Common myeloid progenitor, CD34-positive (primary cell): ENCODE measurements around the gene EIF4ENIF1.

ENCODE experiments used
- CTCF ChIA-PET: fragments of 350-600 bp; sonication (Branson Sonifier 250); formaldehyde crosslinking; loops from one replicate; lab custom pipeline; 2021; ENCODE audit warnings: antibody characterized with exemption; lab: Charles Lee
- POLR2A ChIA-PET: fragments of 350-600 bp; sonication (Branson Sonifier 250); formaldehyde crosslinking; loops from one replicate; lab custom pipeline; 2021; ENCODE audit warnings: antibody characterized with exemption; lab: Charles Lee
- DNase-seq, 3 donors: peaks; one replicate each; pipeline versions ENCODE4 v3.0.0 to v3.0.0-alpha.2; 2013
- H3K27ac ChIP-seq, 2 experiments: 1 replicate in 1 of 2; 2 replicates in 1 of 2; pipeline ENCODE4 v1.7.0; 2013; ENCODE audit warnings: inconsistent platforms in 2 of 2, low read length in 2 of 2, mild to moderate bottlenecking in 2 of 2, low read depth in 1 of 2, moderate library complexity in 1 of 2; ENCODE audit not compliant: severe bottlenecking in 2 of 2, insufficient read depth in 1 of 2, poor library complexity in 1 of 2
- H3K27me3 ChIP-seq, 5 experiments: replicated peaks in 2 of 5; 1 replicate in 3 of 5; 2 replicates in 2 of 5; pipeline versions ENCODE4 v1.6.1 to v1.7.0; 2013; ENCODE audit warnings: low read length in 4 of 5, mild to moderate bottlenecking in 2 of 5, moderate library complexity in 2 of 5, inconsistent platforms in 1 of 5; ENCODE audit not compliant: insufficient read depth in 5 of 5, control insufficient read depth in 4 of 5
- H3K36me3 ChIP-seq, 4 experiments: 1 replicate in 2 of 4; 2 replicates in 2 of 4; pipeline versions ENCODE4 v1.6.1 to v1.7.0; 2013; ENCODE audit warnings: low read length in 3 of 4, control low read depth in 1 of 4, mild to moderate bottlenecking in 1 of 4; ENCODE audit not compliant: control insufficient read depth in 4 of 4, insufficient read depth in 4 of 4
- H3K4me1 ChIP-seq, 4 experiments: 1 replicate in 3 of 4; 2 replicates in 1 of 4; pipeline versions ENCODE4 v1.6.1 to v1.7.1; 2013; ENCODE audit warnings: low read length in 3 of 4, mild to moderate bottlenecking in 3 of 4, control low read depth in 1 of 4, inconsistent platforms in 1 of 4, moderate library complexity in 1 of 4; ENCODE audit not compliant: control insufficient read depth in 4 of 4, insufficient read depth in 4 of 4; ENCODE audit errors: control extremely low read depth in 1 of 4
- H3K4me3 ChIP-seq, 7 experiments: 1 replicate in 4 of 7; 2 replicates in 3 of 7; pipeline versions ENCODE4 v1.5.1 to v1.7.0; 2013; ENCODE audit warnings: mild to moderate bottlenecking in 7 of 7, low read length in 6 of 7, moderate library complexity in 6 of 7, inconsistent platforms in 2 of 7, low read depth in 2 of 7, control low read depth in 1 of 7; ENCODE audit not compliant: insufficient read depth in 4 of 7, control insufficient read depth in 1 of 7; ENCODE audit errors: extremely low read depth in 1 of 7
- H3K9me3 ChIP-seq, 5 experiments: 1 replicate in 4 of 5; 2 replicates in 1 of 5; pipeline versions ENCODE4 v1.6.1 to v1.7.1; 2013; ENCODE audit warnings: low read length in 4 of 5, mild to moderate bottlenecking in 2 of 5, inconsistent platforms in 1 of 5, low read depth in 1 of 5, moderate library complexity in 1 of 5; ENCODE audit not compliant: control insufficient read depth in 4 of 5, insufficient read depth in 2 of 5; ENCODE audit errors: control extremely low read depth in 1 of 5
- WGBS: methylation state at CpG from one replicate; pipeline ENCODE4 v1.1.5; 2013; ENCODE audit not compliant: insufficient coverage; 5-methylcytosine and 5-hydroxymethylcytosine counted together

Gene EIF4ENIF1

DNA sequence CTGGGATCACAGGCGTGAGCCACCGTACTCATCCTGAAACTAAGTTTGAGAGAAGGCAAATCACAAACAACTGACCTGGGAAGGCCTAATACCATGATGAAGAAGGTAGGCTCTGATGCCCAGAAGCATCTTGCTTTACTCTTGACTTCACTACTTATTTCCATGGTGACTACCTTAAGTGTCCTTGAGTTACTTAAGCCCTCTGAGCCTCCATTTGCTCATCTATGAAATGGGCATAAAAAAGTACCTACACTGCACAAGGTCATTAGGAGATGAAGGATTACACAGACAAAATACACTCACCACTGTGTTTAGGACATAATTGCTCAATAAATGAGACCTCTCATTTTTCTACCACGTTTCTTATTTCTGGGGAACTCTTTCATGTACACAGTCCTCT is 27.9 kb downstream of the EIF4ENIF1 start:
- DNase-seq: no peak
- no peaks in the 10 kb centered on the region for H3K9me3 ChIP-seq
- WGBS: 100% methylated on average over 2 of the region's 3 CpGs
- H3K27me3 ChIP-seq: no peaks in the 10 kb centered on the region
- H3K4me3 ChIP-seq: no peak overlapping the region
- peaks cover 20 to 66% (median 48%) of the 10 kb centered on the region in 4 experiments for H3K36me3 ChIP-seq
- ChIA-PET CTCF (interaction anchor here (1.0 to 1.4 kb wide), 2 partner anchors 10 to 12 kb away, joined by 3 to 4 read pairs; no protein-coding TSS in a partner anchor), POLR2A (no interaction called here)
- no peak overlapping the region for H3K27ac ChIP-seq
- H3K4me1 ChIP-seq: no peaks in the 10 kb centered on the region

DNA sequence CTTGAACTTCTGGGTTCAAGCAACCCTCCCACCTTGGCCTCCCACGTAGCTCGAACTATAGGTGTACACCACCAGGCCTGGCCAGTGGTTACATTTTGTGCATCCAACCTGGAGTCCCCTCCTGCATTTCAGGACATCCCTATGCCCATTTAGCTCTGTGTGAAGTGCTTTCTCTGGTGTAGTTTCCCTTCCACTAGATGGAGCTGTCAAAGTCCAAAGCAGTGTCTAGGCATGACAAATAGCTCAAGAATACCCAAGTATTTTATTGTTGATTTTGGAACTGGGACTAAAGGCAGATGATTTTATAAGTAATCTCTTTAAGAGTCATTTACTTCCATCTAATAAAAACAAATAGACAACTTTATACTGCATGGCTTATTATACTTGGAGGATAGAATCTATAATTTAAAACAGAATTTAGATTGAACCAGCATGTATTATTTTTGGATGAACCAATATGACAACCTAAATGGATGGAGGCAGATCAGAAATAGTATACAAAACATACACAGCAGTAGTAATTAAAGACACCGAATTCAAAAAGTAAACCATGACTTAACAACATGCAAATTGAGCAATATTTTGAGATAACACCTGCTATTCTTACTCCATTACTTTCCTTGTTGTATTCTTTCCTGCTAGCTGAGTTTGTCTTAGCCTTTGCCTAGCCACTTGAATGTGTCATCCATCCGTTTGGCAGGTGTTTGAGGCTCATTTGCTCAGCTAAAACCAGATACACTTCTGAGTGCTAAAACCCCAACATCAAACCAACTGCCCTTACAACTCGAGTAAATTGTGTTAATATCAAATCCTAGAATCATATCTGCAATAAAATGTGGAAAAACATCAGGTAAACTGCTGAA is 37.7 kb downstream of the EIF4ENIF1 start:
- Histone ChIP-seq H3K4me1 (peaks cover 0 to 4% (median 1%) of the 10 kb centered on the region in 4 experiments), H3K27ac (no peak overlapping the region), H3K4me3 (no peak overlapping the region), H3K36me3 (peaks cover 26 to 71% (median 36%) of the 10 kb centered on the region in 4 experiments), H3K27me3 (no peaks in the 10 kb centered on the region), H3K9me3 (no peaks in the 10 kb centered on the region)
- 96% methylated on average over 4 of the region's 5 CpGs for WGBS
- ChIA-PET CTCF (interaction anchor here (0.6 to 2.1 kb wide), 12 partner anchors 9 to 406 kb away, joined by 3 to 13 read pairs (median 4); no protein-coding TSS in a partner anchor), POLR2A (no interaction called here)
- peak; percentile 46 to 70 (median 67) for DNase-seq

DNA sequence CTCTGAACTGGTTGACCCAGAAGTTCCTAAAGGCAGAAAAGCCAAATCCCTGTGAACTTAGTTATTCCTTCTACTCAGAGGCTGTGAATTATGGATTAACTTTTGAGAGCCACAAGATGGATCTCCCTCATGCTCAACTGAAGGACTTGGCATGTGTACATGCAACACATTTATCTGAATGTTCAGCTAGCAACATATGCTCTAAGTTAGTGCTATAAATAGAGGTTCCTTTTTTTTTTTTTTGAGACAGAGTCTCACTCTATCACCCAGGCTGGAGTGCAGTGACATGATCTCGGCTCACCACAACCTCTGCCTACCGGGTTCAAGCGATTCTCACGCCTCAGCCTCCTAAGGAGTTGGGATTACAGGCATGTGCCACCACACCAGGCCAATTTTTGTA is 40.1 kb downstream of the EIF4ENIF1 start:
- Histone ChIP-seq H3K4me3 (no peak overlapping the region), H3K36me3 (peaks cover 24 to 75% (median 44%) of the 10 kb centered on the region in 4 experiments), H3K27me3 (no peaks in the 10 kb centered on the region), H3K9me3 (no peaks in the 10 kb centered on the region), H3K27ac (peak overlapping the region in 1 of 2 experiments; percentile 63), H3K4me1 (peaks cover 0 to 4% (median 1%) of the 10 kb centered on the region in 4 experiments)
- CTCF ChIA-PET: interaction anchor here (1.1 to 1.8 kb wide), 2 partner anchors 10 to 11 kb away, joined by 3 to 4 read pairs; no protein-coding TSS in a partner anchor
- 18% methylated on average over 4 of the region's 4 CpGs for WGBS
- peak in 2 of 3 donors; percentile 6 to 31 for DNase-seq
- POLR2A ChIA-PET: no interaction called here

DNA sequence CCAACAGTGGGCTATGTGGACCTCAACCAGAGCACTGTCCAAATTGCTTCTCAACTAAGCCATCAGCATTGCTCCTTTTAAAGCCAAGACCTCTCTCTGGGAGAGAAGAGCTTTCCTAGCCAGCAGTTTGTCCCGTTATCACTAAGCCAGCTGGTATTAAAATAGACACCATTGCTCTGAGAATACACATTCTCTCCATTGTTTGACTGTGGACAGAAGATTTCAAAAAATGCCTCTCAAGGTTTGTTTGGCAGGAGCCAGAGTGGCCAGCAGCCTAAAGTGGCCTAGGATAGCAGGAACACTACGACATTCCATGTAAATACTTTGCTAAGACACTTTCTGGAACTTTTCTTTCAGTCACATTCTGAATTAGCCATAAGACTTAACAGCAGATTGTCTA is 41.3 kb downstream of the EIF4ENIF1 start:
- Histone ChIP-seq H3K4me1 (peaks cover 0 to 4% (median 1%) of the 10 kb centered on the region in 4 experiments), H3K36me3 (peaks cover 20 to 74% (median 41%) of the 10 kb centered on the region in 4 experiments), H3K9me3 (no peaks in the 10 kb centered on the region), H3K27ac (no peak overlapping the region), H3K4me3 (no peak overlapping the region), H3K27me3 (no peaks in the 10 kb centered on the region)
- DNase-seq: no peak
- CTCF ChIA-PET: interaction anchor here (1.3 to 1.8 kb wide), 3 partner anchors 8 to 12 kb away, joined by 3 to 5 read pairs (median 4); no protein-coding TSS in a partner anchor
- WGBS: 89% methylated on average over 2 of the region's 2 CpGs
- POLR2A ChIA-PET: interaction anchor here (0.9 kb wide), 1 partner anchor 43 kb away, joined by 3 read pairs; no protein-coding TSS in a partner anchor

DNA sequence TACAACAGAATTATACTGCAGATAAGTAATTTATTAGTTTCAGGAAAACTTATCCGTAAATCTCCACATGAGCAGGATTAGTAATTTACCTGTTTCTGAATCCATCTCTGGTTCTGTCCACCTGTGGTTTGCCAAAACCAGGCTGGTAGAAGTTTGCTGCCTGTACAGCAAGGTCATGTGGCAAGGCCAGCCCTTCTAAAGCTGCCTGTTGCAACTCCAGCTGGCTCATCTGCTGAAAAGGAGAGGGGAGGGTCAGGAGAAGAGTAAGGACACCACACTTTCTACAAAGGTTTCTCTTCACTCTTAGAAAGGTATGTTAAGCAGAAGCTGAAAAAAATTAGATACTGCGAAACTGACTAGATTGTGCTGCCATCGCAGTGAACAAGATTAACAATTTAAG is 42.3 kb downstream of the EIF4ENIF1 start:
- DNase-seq: no peak
- no peaks in the 10 kb centered on the region for H3K27me3 ChIP-seq
- H3K9me3 ChIP-seq: no peaks in the 10 kb centered on the region
- no CpG with 5 or more reads among the region's 3 CpGs for WGBS
- ChIA-PET CTCF (interaction anchor here (1.3 to 1.4 kb wide), 2 partner anchors 9 to 11 kb away, joined by 3 to 5 read pairs; no protein-coding TSS in a partner anchor), POLR2A (no interaction called here)
- H3K36me3 ChIP-seq: peaks cover 19 to 77% (median 46%) of the 10 kb centered on the region in 4 experiments
- peaks cover 0 to 4% (median 1%) of the 10 kb centered on the region in 4 experiments for H3K4me1 ChIP-seq
- no peak overlapping the region for H3K27ac ChIP-seq
- no peak overlapping the region for H3K4me3 ChIP-seq

DNA sequence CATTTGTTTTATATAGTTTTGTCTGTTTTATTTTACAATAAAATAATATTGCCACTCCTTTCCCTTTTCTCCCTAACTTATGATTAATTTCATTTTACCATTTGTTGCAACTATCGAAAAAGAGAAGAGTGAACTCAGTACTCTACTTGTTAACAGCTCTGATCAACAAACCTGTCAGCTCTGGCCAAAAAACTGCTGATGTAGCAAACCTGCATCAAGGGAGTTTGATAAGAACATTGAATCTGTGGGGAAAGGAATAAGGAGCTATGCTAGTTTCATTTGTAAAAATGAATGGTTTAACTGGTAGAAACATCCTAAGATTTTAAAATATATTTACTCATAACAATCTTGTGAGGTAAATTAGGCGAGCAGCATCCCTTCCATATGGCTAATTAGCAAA is 42.9 kb downstream of the EIF4ENIF1 start:
- H3K9me3 ChIP-seq: no peaks in the 10 kb centered on the region
- POLR2A ChIA-PET: no interaction called here
- H3K27ac ChIP-seq: no peak overlapping the region
- no peaks in the 10 kb centered on the region for H3K27me3 ChIP-seq
- CTCF ChIA-PET: no interaction called here
- peaks cover 0 to 4% (median 1%) of the 10 kb centered on the region in 4 experiments for H3K4me1 ChIP-seq
- 100% methylated on average over 1 of the region's 2 CpGs for WGBS
- H3K4me3 ChIP-seq: no peak overlapping the region
- no peak for DNase-seq
- peaks cover 16 to 78% (median 50%) of the 10 kb centered on the region in 4 experiments for H3K36me3 ChIP-seq

DNA sequence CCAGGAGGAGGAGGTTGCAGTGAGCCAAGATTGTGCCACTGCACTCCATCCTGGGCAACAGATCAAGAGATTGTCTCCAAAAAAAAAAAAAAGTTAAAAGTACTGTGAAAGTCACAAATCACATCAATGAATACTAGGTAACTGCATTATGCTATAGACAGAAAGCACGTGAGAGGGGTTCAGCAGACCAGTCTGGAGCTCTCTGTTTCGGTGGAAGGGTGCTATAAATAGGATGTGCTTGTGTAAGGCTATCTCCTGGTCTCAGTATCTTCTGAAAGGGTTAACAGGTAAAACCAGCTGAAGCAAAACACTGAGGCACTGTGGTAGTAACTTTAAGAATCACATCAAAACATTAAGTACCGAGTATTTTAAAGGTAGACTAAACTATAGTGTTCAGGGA is 43.4 kb downstream of the EIF4ENIF1 start:
- H3K9me3 ChIP-seq: no peaks in the 10 kb centered on the region
- H3K36me3 ChIP-seq: peaks cover 16 to 78% (median 55%) of the 10 kb centered on the region in 4 experiments
- ChIA-PET CTCF (no interaction called here), POLR2A (no interaction called here)
- no peak for DNase-seq
- no peak overlapping the region for H3K4me3 ChIP-seq
- H3K27me3 ChIP-seq: no peaks in the 10 kb centered on the region
- WGBS: no CpG with 5 or more reads among the region's 3 CpGs
- H3K4me1 ChIP-seq: peaks cover 0 to 4% (median 1%) of the 10 kb centered on the region in 4 experiments
- H3K27ac ChIP-seq: no peak overlapping the region
